CD1c-positive myeloid dendritic cell (primary cell): ENCODE data around the gene KIF25.

Experiments used
- DNase-seq: peaks from one replicate; pipeline ENCODE4 v3.0.0-alpha.2; 2016; ENCODE audit errors: extremely low spot score

The KIF25 gene

GRCh38 chr6:168089186-168090063 is 92.0 kb downstream of the KIF25 start:
- DNase-seq: no peak

DNA sequence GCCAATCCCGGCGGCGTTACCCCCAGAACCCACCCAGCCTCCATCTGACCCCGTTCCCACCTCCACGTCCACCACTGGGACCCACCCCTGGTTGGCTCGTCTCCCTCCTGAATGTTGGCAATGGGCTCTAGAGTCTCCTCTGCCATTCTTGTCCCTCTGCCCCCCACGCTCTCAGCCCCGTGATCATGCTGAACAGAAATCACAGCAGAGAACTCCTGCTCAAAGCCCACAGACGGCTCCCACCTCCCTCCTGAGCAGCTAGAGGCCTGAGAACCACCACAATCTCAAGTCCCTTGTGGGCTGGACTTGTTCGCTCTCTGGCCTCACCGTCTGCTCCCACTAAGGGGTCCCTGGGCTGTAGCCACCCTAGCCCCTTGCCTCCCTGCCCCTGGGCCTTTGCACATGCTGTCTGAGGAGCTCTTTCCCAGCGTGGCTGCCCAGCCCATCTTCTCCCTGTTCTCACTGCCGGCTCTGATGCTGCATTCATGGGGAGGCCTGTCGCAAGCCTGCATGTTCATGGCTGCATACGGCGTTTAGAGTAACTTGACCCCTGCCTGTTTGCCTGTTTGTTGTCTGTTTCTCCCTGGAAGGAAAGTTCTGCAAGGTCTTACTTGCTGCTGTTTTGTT is 92.7 kb downstream of the KIF25 start:
- DNase-seq: no peak

DNA sequence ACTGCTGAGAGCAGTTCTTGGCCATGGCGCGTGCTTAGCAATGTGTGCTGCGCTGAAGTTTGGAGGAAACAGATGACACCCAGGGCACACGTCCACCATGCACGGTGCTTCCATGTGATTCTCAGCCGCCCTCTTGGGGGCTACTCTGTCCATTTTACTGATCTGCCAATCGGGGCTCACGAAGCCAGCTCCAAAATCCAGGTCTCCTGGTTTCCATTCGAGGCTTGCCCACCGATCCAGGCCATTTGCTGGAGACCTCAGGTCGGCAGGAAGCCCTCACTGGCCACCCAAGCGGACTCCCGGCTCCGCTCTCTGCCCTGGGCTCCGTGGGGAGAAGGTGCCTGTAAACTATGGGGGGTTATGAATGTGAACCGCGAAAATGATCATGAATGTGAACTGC is 93.2 kb downstream of the KIF25 start:
- no peak for DNase-seq

GRCh38 chr6:168091381-168092264 is 94.2 kb downstream of the KIF25 start:
- no peak for DNase-seq

GRCh38 chr6:168092541-168092940 is 95.1 kb downstream of the KIF25 start:
- DNase-seq: no peak

DNA sequence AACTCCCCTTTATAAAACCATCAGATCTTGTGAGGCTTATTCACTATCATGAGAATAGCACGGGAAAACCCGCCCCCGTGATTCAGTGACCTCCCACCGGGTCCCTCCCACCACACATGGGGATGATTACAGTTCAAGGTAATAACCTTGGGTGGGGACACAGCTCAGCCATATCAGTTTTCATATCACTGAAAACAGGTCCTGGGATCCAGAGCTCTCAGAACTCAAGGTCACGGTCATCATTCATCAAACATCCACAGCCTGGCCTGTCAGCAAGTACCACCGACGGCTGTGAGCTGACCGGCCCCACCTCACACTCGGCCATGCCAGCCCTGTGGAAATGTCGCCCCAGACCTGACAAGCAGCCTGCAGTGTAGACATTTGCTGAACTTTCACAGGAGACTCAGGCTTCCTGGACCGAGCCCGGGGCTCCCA is 95.6 kb downstream of the KIF25 start:
- DNase-seq: no peak

DNA sequence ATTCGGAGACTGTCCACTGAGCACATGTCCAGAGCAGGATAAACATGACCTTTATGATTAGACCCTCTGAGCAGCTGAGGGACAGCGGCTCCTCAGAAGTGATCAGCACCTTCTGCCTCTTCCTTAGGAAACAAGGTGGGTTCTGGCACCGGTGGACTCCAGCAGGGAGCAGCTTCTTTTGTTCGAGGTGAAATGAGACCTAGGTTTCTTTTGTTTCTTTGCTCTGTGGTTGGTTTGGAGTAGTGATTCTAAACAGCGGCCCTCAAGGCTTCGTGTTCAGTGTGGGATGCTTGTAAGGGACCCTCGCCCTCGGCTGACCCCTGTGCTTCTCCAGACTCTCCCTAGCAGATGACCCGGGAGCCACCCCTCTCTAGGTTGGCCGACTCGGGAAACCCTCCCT is 96.2 kb downstream of the KIF25 start:
- DNase-seq: no peak
